Vagina (tissue), 2 donors: ENCODE data around the gene ZDHHC18. TPM values are rescaled to one million over a fixed set of nuclear protein-coding genes. Genes with fewer than 3 reads are reported as not detected.
A peak's percentile ranks its signal among the peaks of the same experiment; 100 is the strongest.

Experiments used
- DNase-seq, 2 donors: peaks; one replicate each; pipeline ENCODE4 v3.0.0-alpha.2; 2017; ENCODE audit errors: extremely low spot score in 2 of 2
- H3K27ac ChIP-seq: fragments of 200-600 bp; sonication (generic); one replicate; pipeline ENCODE4 v1.5.1; 2019
- H3K27me3 ChIP-seq: fragments of 200-600 bp; sonication (generic); one replicate; pipeline ENCODE4 v1.5.1; 2019
- H3K36me3 ChIP-seq, 2 donors: fragments of 200-600 bp; sonication (generic); one replicate each; pipeline ENCODE4 v1.5.1; 2017 to 2019
- H3K4me1 ChIP-seq: fragments of 200-600 bp; sonication (generic); one replicate; pipeline ENCODE4 v1.5.1; 2019
- H3K4me3 ChIP-seq, 2 donors: fragments of 200-600 bp; sonication (generic); 1 replicate in 1 of 2; 2 replicates in 1 of 2; pipeline ENCODE4 v1.5.1; 2016 to 2019
- H3K9me3 ChIP-seq: fragments of 200-600 bp; sonication (generic); one replicate; pipeline ENCODE4 v1.5.1; 2019
- POLR2A ChIP-seq, 2 donors: fragments of 450-650 bp; IDR thresholded peaks; one replicate each; pipeline ENCODE4 v1.6.1; 2017; ENCODE audit warnings: antibody characterized with exemption in 2 of 2, mild to moderate bottlenecking in 2 of 2, moderate library complexity in 2 of 2
- POLR2AphosphoS5 ChIP-seq, 2 donors: sonication (generic); formaldehyde crosslinking; IDR thresholded peaks; one replicate each; pipeline ENCODE4 v1.9.0; 2017; ENCODE audit warnings: antibody characterized with exemption in 2 of 2, mild to moderate bottlenecking in 2 of 2, low read depth in 1 of 2; ENCODE audit not compliant: insufficient read depth in 1 of 2
- intact Hi-C: fragments of 100-400 bp; cut with DNase I; formaldehyde crosslinking; loops from one replicate; pipeline ENCODE4 v1.15.1; 2023
- total RNA-seq: library from RNA; depleted of rRNA; stranded (reverse); fragments of >200 nt; gene quantifications from one replicate; pipeline ENCODE4 v1.2.3, GENCODE V29; 2016
- TF ChIP-seq, protein P1 (sequence below), 3 experiments: fragments of 450-650 bp in 2 of 3; fragments of 200-600 bp in 1 of 3; sonication (generic) in 1 of 3; IDR thresholded peaks; one replicate each; pipeline ENCODE4 v1.5.1; 2017 to 2019; ENCODE audit warnings: antibody characterized with exemption in 3 of 3, mild to moderate bottlenecking in 2 of 3, moderate library complexity in 2 of 3

ZDHHC18 gene
- total RNA-seq, 1 donor from 2014 or later = 31.4 TPM

DNA sequence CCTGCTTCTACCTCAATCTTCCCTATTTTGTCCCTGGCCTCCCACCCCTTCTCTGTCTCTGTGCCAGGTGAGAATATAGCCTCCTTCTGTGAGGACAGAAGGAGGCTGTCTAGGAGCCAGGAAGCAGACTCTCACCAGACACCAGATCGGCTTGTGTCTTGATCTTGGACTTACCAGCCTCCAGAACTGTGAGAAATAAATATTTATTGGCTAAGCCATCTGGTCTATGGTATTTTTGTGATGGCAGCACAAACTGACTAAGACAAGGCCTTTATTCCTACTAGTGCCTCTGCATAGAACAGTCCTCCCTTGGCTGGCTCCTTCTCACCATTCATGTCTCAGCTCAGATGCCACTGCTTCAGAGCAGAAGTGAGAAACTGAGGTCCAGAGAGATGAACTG is 61.7 kb downstream of the ZDHHC18 start:
- intact Hi-C loops = no loop called here

DNA sequence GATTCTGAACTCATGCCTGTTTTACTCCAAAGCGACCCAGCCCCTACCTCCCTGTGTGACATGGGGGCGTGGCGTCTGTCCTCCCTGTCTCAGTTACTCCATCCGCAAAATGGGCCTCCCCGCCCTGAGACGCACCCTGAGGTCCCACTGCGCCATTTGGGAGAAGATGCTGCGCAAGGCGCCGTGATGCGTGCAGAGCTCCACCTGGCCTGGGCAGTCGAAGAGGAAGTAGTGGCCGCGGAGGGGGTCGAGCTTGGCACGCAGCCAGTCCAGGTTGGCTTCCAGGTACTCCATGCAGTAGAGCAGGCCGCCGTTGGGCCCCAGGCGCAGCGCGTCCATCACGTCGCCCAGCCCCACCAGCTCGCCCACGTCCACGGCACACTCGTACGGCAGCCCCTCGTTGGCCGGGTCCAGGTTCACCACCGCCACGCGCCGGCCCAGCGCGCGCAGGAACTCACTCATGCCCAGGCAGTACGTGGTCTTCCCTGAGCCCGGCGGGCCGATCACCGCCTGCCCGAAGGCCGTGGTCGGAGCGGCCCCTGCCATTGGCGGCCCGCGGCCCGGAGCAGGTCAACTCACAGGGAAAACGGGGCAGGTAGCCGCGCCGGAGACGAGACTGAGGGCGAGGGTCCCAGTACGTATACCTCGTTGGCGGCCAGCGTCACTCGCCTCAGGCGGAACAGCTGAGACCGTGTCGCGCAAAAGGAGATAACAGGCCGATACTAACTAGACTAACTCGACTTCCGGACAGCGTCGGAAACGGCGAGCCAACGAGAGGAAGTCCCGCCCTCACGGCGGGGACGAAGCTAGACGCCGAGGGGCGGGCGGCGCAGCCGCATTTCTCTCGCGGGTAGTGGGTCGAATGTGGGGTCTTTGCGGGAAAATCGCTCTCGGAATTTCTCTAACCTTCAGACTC is 63.3 kb downstream of the ZDHHC18 start, which contains the start of gene GPN2:
Gene GPN2 (minus strand): TSS at position 733 of the 916 bp plus-strand sequence. CDS start 187 bp downstream, at position 546.
- TF ChIP-seq POLR2AphosphoS5 (IDR thresholded peaks at IDR 0.05; ENCODE audit: insufficient read depth in 1 of 2, low read depth in 1 of 2) = peak; percentile 81 to 85
- TF ChIP-seq POLR2A (IDR thresholded peaks at IDR 0.05) = no peak
- Histone ChIP-seq H3K9me3 (no peaks in the 10 kb centered on the region), H3K27me3 (no peaks in the 10 kb centered on the region), H3K4me3 (peak within 1 kb of the TSS; percentile 77 to 81), H3K4me1 (peaks cover 23% of the 10 kb centered on the region), H3K36me3 (peaks cover 3 to 59% of the 10 kb centered on the region in 2 donors), H3K27ac (peak within 1 kb of the TSS; percentile 78)
- intact Hi-C loops = no loop called here
- DNase-seq = no peak

More for the DNA sequence above, 61.7 kb downstream of the ZDHHC18 start:
- Histone ChIP-seq H3K4me1 (peaks cover 23% of the 10 kb centered on the region), H3K9me3 (no peaks in the 10 kb centered on the region), H3K4me3 (no peak overlapping the region), H3K27me3 (no peaks in the 10 kb centered on the region), H3K27ac (no peak overlapping the region), H3K36me3 (peaks cover 3 to 61% of the 10 kb centered on the region in 2 donors)
- DNase-seq = no peak
- TF ChIP-seq, protein P1, sequence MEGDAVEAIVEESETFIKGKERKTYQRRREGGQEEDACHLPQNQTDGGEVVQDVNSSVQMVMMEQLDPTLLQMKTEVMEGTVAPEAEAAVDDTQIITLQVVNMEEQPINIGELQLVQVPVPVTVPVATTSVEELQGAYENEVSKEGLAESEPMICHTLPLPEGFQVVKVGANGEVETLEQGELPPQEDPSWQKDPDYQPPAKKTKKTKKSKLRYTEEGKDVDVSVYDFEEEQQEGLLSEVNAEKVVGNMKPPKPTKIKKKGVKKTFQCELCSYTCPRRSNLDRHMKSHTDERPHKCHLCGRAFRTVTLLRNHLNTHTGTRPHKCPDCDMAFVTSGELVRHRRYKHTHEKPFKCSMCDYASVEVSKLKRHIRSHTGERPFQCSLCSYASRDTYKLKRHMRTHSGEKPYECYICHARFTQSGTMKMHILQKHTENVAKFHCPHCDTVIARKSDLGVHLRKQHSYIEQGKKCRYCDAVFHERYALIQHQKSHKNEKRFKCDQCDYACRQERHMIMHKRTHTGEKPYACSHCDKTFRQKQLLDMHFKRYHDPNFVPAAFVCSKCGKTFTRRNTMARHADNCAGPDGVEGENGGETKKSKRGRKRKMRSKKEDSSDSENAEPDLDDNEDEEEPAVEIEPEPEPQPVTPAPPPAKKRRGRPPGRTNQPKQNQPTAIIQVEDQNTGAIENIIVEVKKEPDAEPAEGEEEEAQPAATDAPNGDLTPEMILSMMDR (IDR thresholded peaks at IDR 0.05) = no peak
- TF ChIP-seq POLR2A (IDR thresholded peaks at IDR 0.05) (no peak), POLR2AphosphoS5 (IDR thresholded peaks at IDR 0.05; ENCODE audit: insufficient read depth in 1 of 2, low read depth in 1 of 2) (no peak)

- H3K9me3 ChIP-seq = no peaks in the 10 kb centered on the region
- H3K36me3 ChIP-seq = peaks cover 3 to 58% of the 10 kb centered on the region in 2 donors
- H3K27me3 ChIP-seq = no peaks in the 10 kb centered on the region
- intact Hi-C loops = no loop called here
- peak overlapping the region; percentile 77 to 81 for H3K4me3 ChIP-seq
- peaks cover 23% of the 10 kb centered on the region for H3K4me1 ChIP-seq
- H3K27ac ChIP-seq = peak overlapping the region; percentile 78
- TF ChIP-seq POLR2A (IDR thresholded peaks at IDR 0.05) (no peak), POLR2AphosphoS5 (IDR thresholded peaks at IDR 0.05; ENCODE audit: insufficient read depth in 1 of 2, low read depth in 1 of 2) (no peak)
- TF ChIP-seq, protein P1 (IDR thresholded peaks at IDR 0.05) = no peak
- no peak for DNase-seq
Observed at GRCh38 chr1:26890467-26890796, 63.9 kb downstream of the ZDHHC18 start.

DNA sequence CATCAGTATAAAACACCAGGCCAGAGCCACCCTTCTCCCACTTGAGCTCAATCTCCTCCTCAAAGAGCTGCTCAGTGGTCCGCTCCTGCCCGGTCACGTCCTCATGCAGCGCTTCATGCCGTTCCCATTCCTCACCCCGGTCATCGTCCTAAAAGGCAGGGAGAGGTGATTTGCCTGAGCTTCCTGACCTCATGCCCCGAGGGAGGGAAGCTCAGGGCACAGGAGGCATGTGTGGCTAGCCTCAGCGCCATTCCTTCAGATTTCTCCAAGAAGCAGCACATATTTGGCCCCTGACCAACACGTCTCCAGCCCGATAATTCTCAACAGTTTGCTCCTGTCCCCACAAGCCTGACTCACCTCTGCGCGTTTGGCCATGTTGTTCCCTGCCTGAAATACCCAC is 67.8 kb downstream of the ZDHHC18 start:
- H3K36me3 ChIP-seq = peaks cover 0 to 62% of the 10 kb centered on the region in 2 donors
- intact Hi-C loops = no loop called here

DNA sequence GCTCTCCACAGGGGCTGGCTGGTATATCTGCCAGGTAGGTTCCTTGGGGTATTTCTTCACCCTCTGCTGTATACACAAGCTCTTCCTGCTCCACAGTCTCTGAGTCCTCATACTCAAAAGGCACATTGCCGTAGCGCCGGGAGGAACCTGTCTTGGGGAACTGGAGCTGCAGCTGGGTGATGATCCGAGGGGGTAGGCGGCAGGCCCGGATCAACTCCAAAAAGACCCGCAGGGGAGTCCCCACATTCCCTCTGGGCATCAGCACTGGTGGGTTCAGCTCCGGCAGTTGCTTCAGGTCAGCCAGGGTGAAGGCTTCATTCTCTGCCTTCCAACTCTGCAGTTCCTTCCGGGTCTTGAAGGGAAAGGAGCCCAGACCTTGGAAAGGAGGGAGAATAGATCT is 70.9 kb downstream of the ZDHHC18 start:
- Histone ChIP-seq H3K27me3 (no peaks in the 10 kb centered on the region), H3K36me3 (peaks cover 0 to 55% of the 10 kb centered on the region in 2 donors), H3K9me3 (no peaks in the 10 kb centered on the region), H3K4me3 (no peak overlapping the region), H3K4me1 (peaks cover 27% of the 10 kb centered on the region), H3K27ac (no peak overlapping the region)
- DNase-seq = no peak
- TF ChIP-seq POLR2AphosphoS5 (IDR thresholded peaks at IDR 0.05; ENCODE audit: insufficient read depth in 1 of 2, low read depth in 1 of 2) (no peak), POLR2A (IDR thresholded peaks at IDR 0.05) (no peak)
- TF ChIP-seq, protein P1 (IDR thresholded peaks at IDR 0.05) = no peak
- intact Hi-C loops = no loop called here

More for the DNA sequence above, 67.8 kb downstream of the ZDHHC18 start:
- Histone ChIP-seq H3K27ac (no peak overlapping the region), H3K27me3 (no peaks in the 10 kb centered on the region), H3K4me1 (peaks cover 25% of the 10 kb centered on the region), H3K9me3 (no peaks in the 10 kb centered on the region), H3K4me3 (no peak overlapping the region)
- DNase-seq = no peak
- TF ChIP-seq, protein P1 (IDR thresholded peaks at IDR 0.05) = no peak
- TF ChIP-seq POLR2A (IDR thresholded peaks at IDR 0.05) (no peak), POLR2AphosphoS5 (IDR thresholded peaks at IDR 0.05; ENCODE audit: insufficient read depth in 1 of 2, low read depth in 1 of 2) (no peak)
